Tibial nerve (tissue), 4 donors: ENCODE data around the gene SHANK2.

ENCODE experiments used
- CTCF ChIP-seq, 5 experiments: fragments of 200-600 bp in 3 of 5; fragments of 450-650 bp in 2 of 5; sonication (generic) in 3 of 5; IDR thresholded peaks; one replicate each; pipeline ENCODE4 v1.5.1; 2016 to 2019; ENCODE audit warnings: antibody characterized with exemption in 5 of 5, mild to moderate bottlenecking in 3 of 5, moderate library complexity in 2 of 5
- EP300 ChIP-seq, 2 donors: sonication (generic); formaldehyde crosslinking; IDR thresholded peaks; one replicate each; pipeline ENCODE4 v1.6.1; 2017; ENCODE audit warnings: antibody characterized with exemption in 2 of 2, mild to moderate bottlenecking in 1 of 2
- POLR2A ChIP-seq, 2 donors: fragments of 450-650 bp; IDR thresholded peaks; one replicate each; pipeline ENCODE4 v1.6.1; 2017; ENCODE audit warnings: antibody characterized with exemption in 2 of 2, mild to moderate bottlenecking in 2 of 2, moderate library complexity in 2 of 2

GRCh38 chr11:71204294-71204693 lies 48.1 kb downstream of the SHANK2 start:
- TF ChIP-seq POLR2A (IDR thresholded peaks at IDR 0.05), result no peak
- TF ChIP-seq EP300 (IDR thresholded peaks at IDR 0.05), result no peak
- no peak for TF ChIP-seq CTCF (IDR thresholded peaks at IDR 0.05)
